GM23338 (cell line): ENCODE data around the gene SYNE2. TPM values are rescaled to one million over a fixed set of nuclear protein-coding genes. Genes with fewer than 3 reads are reported as not detected.

Source experiments
- ATAC-seq: fragments of 200-7000 bp; cut with Tn5 transposase; 3 replicates; pipeline ENCODE4 v1.9.1; 2020
- DNase-seq: peaks from one replicate; pipeline ENCODE4 v3.0.0-alpha.2; 2015; ENCODE audit warnings: low spot score
- H2AFZ ChIP-seq: fragments of 200-600 bp; sonication (generic); 2 replicates; pipeline ENCODE4 v1.8.0; 2016; ENCODE audit warnings: antibody characterized with exemption, mild to moderate bottlenecking, moderate library complexity
- H3F3A ChIP-seq: fragments of 200-600 bp; sonication (generic); replicated peaks from 2 replicates; pipeline ENCODE4 v1.8.0; 2017; ENCODE audit warnings: antibody characterized with exemption, mixed run types, low read depth
- H3K27ac ChIP-seq: fragments of 200-600 bp; sonication (generic); 2 replicates; pipeline ENCODE4 v1.6.1; 2016; ENCODE audit warnings: low read depth
- H3K27me3 ChIP-seq: fragments of 200-600 bp; sonication (generic); 2 replicates; pipeline ENCODE4 v1.8.0; 2016; ENCODE audit warnings: mild to moderate bottlenecking, mixed run types, moderate library complexity; ENCODE audit not compliant: insufficient read depth
- H3K36me3 ChIP-seq: fragments of 200-600 bp; sonication (generic); 2 replicates; pipeline ENCODE4 v1.8.0; 2016; ENCODE audit warnings: mild to moderate bottlenecking; ENCODE audit not compliant: insufficient read depth
- H3K4me1 ChIP-seq: fragments of 200-600 bp; sonication (generic); 2 replicates; pipeline ENCODE4 v1.8.0; 2016; ENCODE audit warnings: mild to moderate bottlenecking, moderate library complexity; ENCODE audit not compliant: insufficient read depth
- H3K4me2 ChIP-seq: fragments of 200-600 bp; sonication (generic); 2 replicates; pipeline ENCODE4 v1.7.1; 2017; ENCODE audit warnings: mixed run types
- H3K4me3 ChIP-seq: fragments of 200-600 bp; sonication (generic); 2 replicates; pipeline ENCODE4 v1.6.1; 2016; ENCODE audit warnings: mixed run types
- H3K79me2 ChIP-seq: fragments of 200-600 bp; sonication (generic); replicated peaks from 2 replicates; pipeline ENCODE4 v1.8.0; 2017; ENCODE audit warnings: mild to moderate bottlenecking; ENCODE audit not compliant: insufficient read depth
- H3K9me2 ChIP-seq: fragments of 200-600 bp; sonication (generic); 2 replicates; pipeline ENCODE4 v1.8.0; 2017; ENCODE audit not compliant: insufficient read depth
- H4K20me1 ChIP-seq: fragments of 200-600 bp; sonication (generic); replicated peaks from 2 replicates; pipeline ENCODE4 v1.8.0; 2017; ENCODE audit warnings: mild to moderate bottlenecking; ENCODE audit not compliant: insufficient read depth
- H3K27ac Mint-ChIP-seq: 2 replicates; pipeline ENCODE4 v1.8.0; 2020; ENCODE audit warnings: inconsistent platforms, mild to moderate bottlenecking, moderate library complexity, mixed read lengths
- H3K27me3 Mint-ChIP-seq: 3 replicates; pipeline ENCODE4 v1.8.0; 2022; ENCODE audit warnings: low read depth, mild to moderate bottlenecking, moderate library complexity, mixed read lengths, inconsistent platforms; ENCODE audit not compliant: insufficient read depth, poor library complexity
- H3K36me3 Mint-ChIP-seq: 3 replicates; pipeline ENCODE4 v1.8.0; 2021; ENCODE audit warnings: low read depth, mild to moderate bottlenecking, inconsistent platforms, moderate library complexity, mixed read lengths
- H3K4me1 Mint-ChIP-seq: 3 replicates; pipeline ENCODE4 v1.8.0; 2020; ENCODE audit warnings: mild to moderate bottlenecking, inconsistent platforms, mixed read lengths
- H3K4me3 Mint-ChIP-seq: 3 replicates; pipeline ENCODE4 v1.8.0; 2021; ENCODE audit warnings: moderate library complexity, mild to moderate bottlenecking, inconsistent platforms, mixed read lengths
- H3K9me3 Mint-ChIP-seq: 3 replicates; pipeline ENCODE4 v1.8.0; 2020; ENCODE audit warnings: moderate library complexity, mild to moderate bottlenecking, inconsistent platforms, mixed read lengths
- CREB1 ChIP-seq: fragments of 250-450 bp; sonication (Bioruptor Pico); IDR thresholded peaks from 2 replicates; pipeline ENCODE4 v1.5.0; 2020; ENCODE audit warnings: low read depth, mild to moderate bottlenecking, moderate library complexity
- CTCF ChIP-seq, 2 experiments: fragments of 200-600 bp in 1 of 2; sonication (generic) in 1 of 2; conservative IDR thresholded peaks; 2 replicates each; pipeline versions ENCODE4 v1.5.1 to v1.6.1; 2016 to 2017; ENCODE audit warnings: antibody characterized with exemption in 2 of 2, low read depth in 2 of 2, mild to moderate bottlenecking in 2 of 2, moderate library complexity in 1 of 2
- ETS1 ChIP-seq: IDR thresholded peaks from 2 replicates; pipeline ENCODE4 v1.6.1; 2016; ENCODE audit warnings: antibody characterized with exemption
- EZH2 ChIP-seq: fragments of 200-600 bp; sonication (generic); IDR thresholded peaks from one replicate; pipeline ENCODE4 v1.8.0; 2017; ENCODE audit warnings: antibody characterized with exemption, mild to moderate bottlenecking, low read depth; ENCODE audit not compliant: unreplicated experiment
- EZH2phosphoT487 ChIP-seq: fragments of 200-600 bp; sonication (generic); IDR thresholded peaks from one replicate; pipeline ENCODE4 v1.8.1; 2018; ENCODE audit warnings: antibody characterized with exemption; ENCODE audit not compliant: unreplicated experiment
- JUNB ChIP-seq: IDR thresholded peaks from one replicate; pipeline ENCODE4 v1.6.1; 2016; ENCODE audit warnings: antibody characterized with exemption; ENCODE audit not compliant: unreplicated experiment
- POLR2AphosphoS5 ChIP-seq: IDR thresholded peaks from 2 replicates; pipeline ENCODE4 v1.6.1; 2016; ENCODE audit warnings: antibody characterized with exemption, low read depth
- REST ChIP-seq: IDR thresholded peaks from one replicate; pipeline ENCODE4 v1.6.1; 2018; ENCODE audit warnings: antibody characterized with exemption; ENCODE audit not compliant: unreplicated experiment
- STAT1 ChIP-seq: IDR thresholded peaks from one replicate; pipeline ENCODE4 v1.6.1; 2016; ENCODE audit warnings: antibody characterized with exemption; ENCODE audit not compliant: unreplicated experiment
- ZNF114 ChIP-seq: fragments of 250-450 bp; sonication (Bioruptor Pico); IDR thresholded peaks from 2 replicates; pipeline ENCODE4 v1.5.0; 2020; ENCODE audit warnings: mild to moderate bottlenecking, moderate library complexity
- polyA plus RNA-seq: library from polyadenylated mRNA; unstranded; fragments of >200 nt; fragmentation: Nextera tagmentation; extraction: Ambion mirVana; gene quantifications from 2 replicates; pipeline ENCODE4 v1.2.1, GENCODE V29; 2016
- total RNA-seq: library from RNA; depleted of rRNA; stranded (reverse); fragments of >200 nt; shearing (Covaris generic); gene quantifications from 2 replicates; pipeline ENCODE4 v1.2.3, GENCODE V29; 2014

Gene SYNE2
- total and polyA plus RNA-seq, 2 experiments from 2014 or later: 34.3 to 86.5 TPM

GRCh38 chr14:64203366-64204006 is 350.7 kb downstream of the SYNE2 start:
- Histone ChIP-seq H3K4me3 (no peak overlapping the region), H3F3A (no peaks in the 10 kb centered on the region), H3K79me2 (peaks cover 17% of the 10 kb centered on the region), H2AFZ (no peak overlapping the region), H3K27ac (peak overlapping the region; percentile 7; the same call in 1 of the 2 replicates), H4K20me1 (peaks cover 3% of the 10 kb centered on the region), H3K4me1 (peaks cover 16% of the 10 kb centered on the region), H3K27me3 (no peaks in the 10 kb centered on the region), H3K9me2 (no peaks in the 10 kb centered on the region), H3K4me2 (no peak overlapping the region), H3K36me3 (no peaks in the 10 kb centered on the region)
- Mint-ChIP-seq H3K9me3 (no peaks in the 10 kb centered on the region; the same call in 2 of the 3 replicates), H3K27ac (no peak overlapping the region), H3K4me1 (peaks cover 35% of the 10 kb centered on the region), H3K4me3 (no peak overlapping the region), H3K36me3 (peaks cover 3% of the 10 kb centered on the region; the same call in 2 of the 3 replicates), H3K27me3 (peaks cover 2% of the 10 kb centered on the region)
- no peak for DNase-seq
- no peak for ATAC-seq
- TF ChIP-seq ETS1 (no peak), JUNB (no peak), EZH2 (no peak), STAT1 (no peak), REST (no peak), POLR2AphosphoS5 (no peak), ZNF114 (no peak), EZH2phosphoT487 (no peak), CREB1 (CRISPR knock-in tag) (no peak)

- Histone ChIP-seq H3K9me2 (no peaks in the 10 kb centered on the region), H3K27ac (no peak overlapping the region), H3F3A (no peaks in the 10 kb centered on the region), H4K20me1 (peaks cover 3% of the 10 kb centered on the region; the same call in 1 of the 2 replicates), H3K79me2 (no peaks in the 10 kb centered on the region), H3K36me3 (peaks cover 14% of the 10 kb centered on the region), H3K4me1 (no peaks in the 10 kb centered on the region), H2AFZ (no peak overlapping the region), H3K4me3 (no peak overlapping the region), H3K4me2 (no peak overlapping the region), H3K27me3 (no peaks in the 10 kb centered on the region)
- DNase-seq (no peak), ATAC-seq (peak; percentile 70)
- TF ChIP-seq STAT1 (no peak), CTCF (conservative IDR thresholded peaks at IDR 0.05; ENCODE audit: low read depth in 2 of 2) (peak; percentile 31 to 68)
- H3K27me3 Mint-ChIP-seq: peaks cover 5% of the 10 kb centered on the region
- H3K4me3 Mint-ChIP-seq: no peak overlapping the region
- no peaks in the 10 kb centered on the region for H3K9me3 Mint-ChIP-seq
- H3K36me3 Mint-ChIP-seq: peaks cover 42% of the 10 kb centered on the region
- H3K4me1 Mint-ChIP-seq: peaks cover 7% of the 10 kb centered on the region
- no peak overlapping the region for H3K27ac Mint-ChIP-seq
Measured at GRCh38 chr14:64208261-64208660, 355.5 kb downstream of the SYNE2 start.
